ENCODE data around the gene L3MBTL4. TPM values are rescaled to one million over a fixed set of nuclear protein-coding genes. Genes with fewer than 3 reads are reported as not detected.

L3MBTL4 gene
- total and polyA plus RNA-seq, 11 donors, result 0.27 to 3.3 (median 1.2) TPM

DNA sequence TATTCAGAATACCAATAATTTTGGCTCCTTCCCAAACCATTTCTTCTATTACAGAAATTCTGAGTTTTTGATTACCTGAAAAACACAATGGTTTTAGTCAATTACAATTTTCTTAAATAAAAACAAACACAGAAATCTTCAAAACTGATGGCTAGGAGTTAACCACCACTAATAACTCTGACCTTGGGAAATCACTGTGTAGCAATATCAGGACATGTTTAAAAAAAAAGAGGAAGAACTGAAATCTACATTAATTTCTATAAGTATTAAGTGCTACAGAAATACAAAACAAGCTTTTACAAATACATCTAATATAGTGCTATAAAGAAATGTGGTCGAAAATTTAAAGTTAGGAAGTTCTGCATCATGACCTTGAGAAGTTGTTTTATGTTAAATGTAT lies 14.9 kb downstream of the L3MBTL4 start:
- H3K27me3 ChIP-seq, result peaks cover 0 to 3% (median 0%) of the 10 kb centered on the region in 9 donors
- H3K4me1 ChIP-seq, result no peaks in the 10 kb centered on the region
- no peaks in the 10 kb centered on the region for H3K9me3 ChIP-seq
- DNase-seq, result no peak
- TF ChIP-seq POLR2A (IDR thresholded peaks at IDR 0.05) (no peak), CTCF (IDR thresholded peaks at IDR 0.05) (no peak)
- ATAC-seq, result no peak
- H3K36me3 ChIP-seq, result no peaks in the 10 kb centered on the region
- H3K27ac ChIP-seq, result no peak overlapping the region
- no peak overlapping the region for H3K4me3 ChIP-seq
- 79 to 94% (median 84%) methylated on average over 1 of the region's 1 CpG for WGBS, 4 donors
- intact Hi-C loops (cut with DNase I), result loop anchor here in 3 of 10 donors (5.0 kb wide), 1 partner anchor 522 kb away; no protein-coding TSS in a partner anchor

DNA sequence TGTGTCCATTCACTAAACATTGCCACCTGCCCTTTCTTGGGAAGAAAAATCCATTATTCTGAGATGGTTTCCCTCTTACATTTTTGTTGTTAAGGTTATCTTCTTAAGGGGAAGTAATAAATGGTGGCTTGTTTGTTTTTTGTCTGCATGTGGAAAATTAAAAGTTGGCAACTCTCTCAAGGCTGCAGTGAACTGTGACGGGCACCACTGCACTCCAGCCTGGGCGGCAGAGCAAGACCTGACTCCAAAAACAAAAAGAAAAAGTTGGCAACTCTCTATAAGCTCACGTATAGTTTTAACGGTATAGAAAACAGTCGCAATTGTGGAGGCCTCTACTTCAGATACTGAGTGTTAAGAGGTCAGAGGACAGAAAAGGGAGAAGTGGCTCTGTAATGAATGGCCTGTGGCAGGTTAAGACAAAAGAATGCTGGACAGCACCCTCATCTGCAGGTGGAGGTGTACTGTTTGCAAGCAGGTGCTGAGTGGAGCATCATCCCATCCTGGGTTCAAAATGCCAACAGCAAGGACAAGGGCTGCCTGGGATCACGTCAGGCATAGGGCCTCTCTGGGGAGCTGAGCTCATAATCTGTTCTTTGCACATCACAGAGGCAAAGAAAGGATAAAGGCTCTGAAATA lies 16.7 kb downstream of the L3MBTL4 start:
- Histone ChIP-seq H3K4me3 (no peak overlapping the region), H3K4me1 (no peaks in the 10 kb centered on the region), H3K27ac (no peak overlapping the region), H3K36me3 (no peaks in the 10 kb centered on the region), H3K27me3 (no peaks in the 10 kb centered on the region), H3K9me3 (peaks cover 0 to 2% (median 0%) of the 10 kb centered on the region in 12 donors)
- TF ChIP-seq CTCF (IDR thresholded peaks at IDR 0.05) (no peak), POLR2A (IDR thresholded peaks at IDR 0.05) (no peak)
- intact Hi-C loops (cut with DNase I), result no loop called here
- 85 to 92% (median 87%) methylated on average over 6 of the region's 6 CpGs for WGBS, 4 donors
- DNase-seq (no peak), ATAC-seq (no peak)

DNA sequence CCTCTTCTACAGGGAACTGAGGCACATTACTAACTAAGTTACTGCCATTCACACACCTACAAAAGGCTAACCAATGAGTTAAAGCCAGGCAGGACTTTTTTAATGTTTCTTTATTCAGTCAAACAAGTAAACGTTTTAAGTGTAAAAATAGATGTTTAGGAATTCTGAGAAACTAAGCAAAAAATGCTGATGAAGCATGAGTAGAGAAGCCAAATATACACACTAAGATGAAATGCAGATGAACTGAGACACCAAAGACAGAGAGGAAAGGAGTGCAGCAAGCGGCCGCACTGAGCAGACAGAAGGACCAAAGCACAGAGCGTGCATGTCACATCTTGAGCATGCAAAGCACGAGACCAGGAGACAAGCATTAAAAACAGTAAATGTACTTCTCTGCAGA lies 17.9 kb downstream of the L3MBTL4 start:
- H3K4me3 ChIP-seq, result no peak overlapping the region
- DNase-seq, result no peak
- H3K27ac ChIP-seq, result no peak overlapping the region
- H3K4me1 ChIP-seq, result no peaks in the 10 kb centered on the region
- WGBS, 4 donors, result 76 to 85% (median 79%) methylated on average over 5 of the region's 5 CpGs
- H3K36me3 ChIP-seq, result no peaks in the 10 kb centered on the region
- peaks cover 0 to 11% (median 3%) of the 10 kb centered on the region in 12 donors for H3K9me3 ChIP-seq
- no peaks in the 10 kb centered on the region for H3K27me3 ChIP-seq
- no peak for TF ChIP-seq CTCF (IDR thresholded peaks at IDR 0.05)
- no peak for TF ChIP-seq POLR2A (IDR thresholded peaks at IDR 0.05)
- ATAC-seq, result no peak
- intact Hi-C loops (cut with DNase I), result no loop called here

DNA sequence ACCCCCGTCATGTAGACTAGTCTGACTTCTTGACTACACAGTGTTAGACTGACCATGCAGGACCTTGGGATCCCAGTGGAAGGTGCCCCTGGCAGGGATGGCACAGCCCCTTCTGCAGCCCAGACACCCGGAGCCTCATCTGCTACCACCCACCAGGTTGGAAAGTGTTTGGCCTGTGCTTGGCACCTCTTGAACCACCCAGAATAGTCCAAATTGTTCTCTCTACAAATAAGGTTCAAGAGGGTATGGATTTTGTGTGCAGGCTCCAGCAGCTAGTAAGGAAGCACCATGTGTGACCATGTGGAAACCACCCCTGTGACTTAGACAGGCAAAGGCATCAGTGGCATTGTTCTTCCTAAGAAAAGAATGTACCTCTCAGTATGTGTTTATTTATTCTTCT lies 18.4 kb downstream of the L3MBTL4 start:
- WGBS, 4 donors, result 88 to 94% (median 93%) methylated on average over 2 of the region's 2 CpGs
- Histone ChIP-seq H3K4me1 (no peaks in the 10 kb centered on the region), H3K36me3 (no peaks in the 10 kb centered on the region), H3K4me3 (no peak overlapping the region), H3K27ac (no peak overlapping the region), H3K27me3 (no peaks in the 10 kb centered on the region), H3K9me3 (peaks cover 0 to 16% (median 8%) of the 10 kb centered on the region in 12 donors)
- intact Hi-C loops (cut with DNase I), result no loop called here
- no peak for DNase-seq
- TF ChIP-seq POLR2A (IDR thresholded peaks at IDR 0.05) (no peak), CTCF (IDR thresholded peaks at IDR 0.05) (no peak)
- no peak for ATAC-seq

Measured in heart left ventricle (tissue), 16 donors.